IMR-90 (cell line): Measurements from ENCODE around the gene CDKL1. TPM values are rescaled to one million over a fixed set of nuclear protein-coding genes. Genes with fewer than 3 reads are reported as not detected.
A peak's percentile ranks its signal among the peaks of the same experiment; 100 is the strongest.

ENCODE experiments used
- ATAC-seq: fragments of 200-7000 bp; cut with Tn5 transposase; 2 replicates; pipeline ENCODE4 v1.9.1; 2020; ENCODE audit warnings: low read depth, mild to moderate bottlenecking, moderate library complexity
- BruUV-seq: library from RNA; stranded (reverse); fragments of 400-500 nt; replicated peaks from 2 replicates; lab custom pipeline; 2021; lab: Mats Ljungman, UMichigan
- CTCF ChIA-PET: fragments of 300-600 bp; formaldehyde crosslinking; extraction: SDS; loops from one replicate; lab custom pipeline; 2021; ENCODE audit warnings: antibody characterized with exemption; lab: Yijun Ruan, JAX
- POLR2A ChIA-PET: fragments of 300-600 bp; sonication (Branson Sonifier 250); formaldehyde crosslinking; loops from one replicate; lab custom pipeline; 2022; ENCODE audit warnings: antibody characterized with exemption; ENCODE audit not compliant: unreplicated experiment; lab: Charles Lee
- DNase-seq: peaks from one replicate; pipeline ENCODE4 v3.0.0; 2013
- H2AFZ ChIP-seq: replicated peaks from 2 replicates; pipeline ENCODE3; 2013; ENCODE audit warnings: low read length, mild to moderate bottlenecking; ENCODE audit not compliant: poor library complexity
- H2AK5ac ChIP-seq: 2 replicates; pipeline ENCODE4 v1.6.1; 2013; ENCODE audit warnings: low read depth, low read length, inconsistent platforms
- H2AK9ac ChIP-seq: replicated peaks from 2 replicates; pipeline ENCODE3; 2013; ENCODE audit warnings: mild to moderate bottlenecking, low read depth, low read length, moderate library complexity; ENCODE audit not compliant: poor library complexity
- H2BK120ac ChIP-seq: 2 replicates; pipeline ENCODE4 v1.6.1; 2013; ENCODE audit warnings: low read depth, low read length, inconsistent platforms
- H2BK15ac ChIP-seq: 3 replicates; pipeline ENCODE4 v1.6.1; 2013; ENCODE audit warnings: low read depth, low read length, inconsistent platforms
- H2BK20ac ChIP-seq: 2 replicates; pipeline ENCODE4 v1.6.1; 2013; ENCODE audit warnings: low read depth, mild to moderate bottlenecking, inconsistent platforms, low read length, moderate library complexity
- H2BK5ac ChIP-seq: 2 replicates; pipeline ENCODE4 v1.6.1; 2013; ENCODE audit warnings: mild to moderate bottlenecking, low read depth, low read length, inconsistent platforms; ENCODE audit not compliant: poor library complexity, severe bottlenecking
- H3K14ac ChIP-seq: replicated peaks from 2 replicates; pipeline ENCODE4 v1.6.1; 2013; ENCODE audit warnings: low read depth, low read length, inconsistent platforms
- H3K18ac ChIP-seq: 2 replicates; pipeline ENCODE4 v1.6.1; 2013; ENCODE audit warnings: low read depth, low read length, control low read depth
- H3K23ac ChIP-seq: 2 replicates; pipeline ENCODE4 v1.6.1; 2013; ENCODE audit warnings: low read depth, low read length, inconsistent platforms
- H3K27ac ChIP-seq: 2 replicates; pipeline ENCODE4 v1.5.1; 2013; ENCODE audit warnings: mild to moderate bottlenecking, control low read depth, low read length; ENCODE audit not compliant: insufficient read depth
- H3K27me3 ChIP-seq: 2 replicates; pipeline ENCODE4 v1.6.1; 2013; ENCODE audit warnings: low read length; ENCODE audit not compliant: control insufficient read depth, insufficient read depth
- H3K36me3 ChIP-seq: 2 replicates; pipeline ENCODE4 v1.6.1; 2013; ENCODE audit warnings: low read length, mixed read lengths; ENCODE audit not compliant: control insufficient read depth, insufficient read depth
- H3K4ac ChIP-seq: 2 replicates; pipeline ENCODE4 v1.6.1; 2013; ENCODE audit warnings: low read depth, low read length, inconsistent platforms
- H3K4me1 ChIP-seq: 2 replicates; pipeline ENCODE4 v1.6.1; 2013; ENCODE audit warnings: low read length, mixed read lengths; ENCODE audit not compliant: control insufficient read depth, insufficient read depth
- H3K4me2 ChIP-seq: 2 replicates; pipeline ENCODE4 v1.6.1; 2013; ENCODE audit warnings: low read depth, mild to moderate bottlenecking, control low read depth, low read length, moderate library complexity
- H3K4me3 ChIP-seq: 2 replicates; pipeline ENCODE4 v1.5.1; 2013; ENCODE audit warnings: low read depth, mild to moderate bottlenecking, control low read depth, low read length, moderate library complexity; ENCODE audit not compliant: insufficient read depth
- H3K56ac ChIP-seq: 2 replicates; pipeline ENCODE4 v1.6.1; 2013; ENCODE audit warnings: low read length, inconsistent platforms; ENCODE audit not compliant: insufficient read depth; ENCODE audit errors: extremely low read depth
- H3K79me1 ChIP-seq, 2 experiments: 2 replicates each; pipeline ENCODE4 v1.6.1; 2013; ENCODE audit warnings: low read length in 2 of 2, inconsistent platforms in 1 of 2, low read depth in 1 of 2
- H3K9ac ChIP-seq: 2 replicates; pipeline ENCODE4 v1.6.1; 2013; ENCODE audit warnings: low read depth, low read length, control low read depth
- H3K9me1 ChIP-seq: 2 replicates; pipeline ENCODE4 v1.6.1; 2013; ENCODE audit warnings: low read length, inconsistent platforms; ENCODE audit not compliant: insufficient read depth
- H3K9me3 ChIP-seq: 2 replicates; pipeline ENCODE4 v1.6.1; 2013; ENCODE audit warnings: low read length; ENCODE audit not compliant: control insufficient read depth, insufficient read depth
- H4K20me1 ChIP-seq: 2 replicates; pipeline ENCODE4 v1.6.1; 2013; ENCODE audit warnings: low read length, inconsistent platforms; ENCODE audit not compliant: insufficient read depth
- H4K5ac ChIP-seq: 2 replicates; pipeline ENCODE4 v1.6.1; 2013; ENCODE audit warnings: mild to moderate bottlenecking, low read depth, low read length, control low read depth
- H4K8ac ChIP-seq, 2 experiments: 2 replicates each; pipeline ENCODE4 v1.6.1; 2013; ENCODE audit warnings: low read depth in 2 of 2, low read length in 2 of 2, control low read depth in 1 of 2, inconsistent platforms in 1 of 2
- H4K91ac ChIP-seq: 2 replicates; pipeline ENCODE4 v1.6.1; 2013; ENCODE audit warnings: low read depth, low read length, inconsistent platforms; ENCODE audit not compliant: insufficient read depth
- BHLHE40 ChIP-seq: fragments of 150-350 bp; IDR thresholded peaks from 2 replicates; pipeline ENCODE4 v1.6.1; 2016; ENCODE audit warnings: mild to moderate bottlenecking, low read depth, low read length
- CEBPB ChIP-seq: IDR thresholded peaks from 2 replicates; pipeline ENCODE4 v1.6.1; 2012; ENCODE audit warnings: low read depth, low read length, improper control_type of control experiment
- CHD1 ChIP-seq: IDR thresholded peaks from 2 replicates; pipeline ENCODE4 v1.6.1; 2012; ENCODE audit warnings: low read depth, low read length, improper control_type of control experiment
- FOS ChIP-seq: fragments of 150-350 bp; IDR thresholded peaks from 2 replicates; pipeline ENCODE4 v1.6.1; 2016; ENCODE audit warnings: low read depth, low read length
- MAFK ChIP-seq: IDR thresholded peaks from 2 replicates; pipeline ENCODE4 v1.6.1; 2012; ENCODE audit warnings: low read depth, low read length, improper control_type of control experiment
- MAZ ChIP-seq: IDR thresholded peaks from 2 replicates; pipeline ENCODE4 v1.6.1; 2012; ENCODE audit warnings: low read depth, mild to moderate bottlenecking, low read length, improper control_type of control experiment, moderate library complexity, borderline replicate concordance
- MXI1 ChIP-seq: IDR thresholded peaks from 2 replicates; pipeline ENCODE4 v1.6.1; 2012; ENCODE audit warnings: low read depth, mild to moderate bottlenecking, low read length, moderate library complexity, borderline replicate concordance
- RCOR1 ChIP-seq: IDR thresholded peaks from 2 replicates; pipeline ENCODE4 v1.6.1; 2012; ENCODE audit warnings: mild to moderate bottlenecking, low read length, improper control_type of control experiment; ENCODE audit not compliant: insufficient replicate concordance
- WGBS, 2 experiments: methylation state at CpG; one replicate each; pipeline versions ENCODE4 v1.1.5 to v1.1.7; 2013; ENCODE audit warnings: missing lambda C conversion rate in 2 of 2; ENCODE audit not compliant: insufficient read length in 1 of 2; ENCODE audit errors: extremely low coverage in 2 of 2; 5-methylcytosine and 5-hydroxymethylcytosine counted together
- dilution Hi-C: fragments of 300-500 bp; cut with HindIII; formaldehyde crosslinking; loops from one replicate; pipeline ENCODE4 v1.14.3; 2018; ENCODE audit warnings: low sequenced_read_pairs; ENCODE audit not compliant: unreplicated experiment
- in situ Hi-C: fragments of 300-500 bp; cut with MboI; formaldehyde crosslinking; loops from 3 replicates; pipeline ENCODE4 v1.14.3; 2019; ENCODE audit warnings: low sequenced_read_pairs, inconsistent platforms, mixed read lengths
- intact Hi-C: fragments of 100-400 bp; cut with micrococcal nuclease; formaldehyde crosslinking; loops from 2 replicates; pipeline ENCODE4 v1.10.0; 2022
- polyA plus RNA-seq, 3 experiments: library from polyadenylated mRNA; depleted of rRNA; stranded (reverse); fragments of >200 nt; gene quantifications; 2 replicates each; pipeline ENCODE4 v1.2.3, GENCODE V29; 2012; ENCODE audit warnings: low replicate concordance in 1 of 3
- total RNA-seq: library from RNA; depleted of rRNA; stranded (reverse); fragments of >200 nt; gene quantifications from 2 replicates; pipeline ENCODE4 v1.2.3, GENCODE V29; 2012
- TF ChIP-seq, protein P1 (sequence below): fragments of 150-350 bp; IDR thresholded peaks from 2 replicates; pipeline ENCODE4 v1.6.1; 2016; ENCODE audit warnings: low read depth, mild to moderate bottlenecking, low read length, moderate library complexity, borderline replicate concordance

CDKL1 gene
- total and polyA plus RNA-seq, 2 of the 4 experiments (the other 2 are of a cell fraction), result 1.9 to 3.8 TPM

DNA sequence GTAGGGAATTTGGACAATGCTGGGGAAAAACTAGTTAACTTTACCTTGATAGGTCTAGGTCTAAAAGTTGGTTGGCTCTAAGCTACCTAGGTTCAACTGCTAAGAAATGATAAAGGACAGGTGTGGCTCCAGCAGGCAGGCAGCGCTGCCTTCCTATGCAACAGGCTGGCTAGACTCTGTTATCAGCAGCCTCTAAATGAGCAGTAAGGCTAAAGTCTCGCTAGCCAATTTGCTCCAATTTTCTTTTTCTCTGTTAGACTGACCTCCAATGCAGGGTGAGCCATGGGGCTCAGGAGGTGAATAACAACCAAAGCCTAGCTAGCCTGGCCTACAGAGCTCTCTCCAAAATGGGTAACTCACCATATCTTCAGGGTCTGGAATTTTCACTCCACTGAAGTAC, 58.1 kb downstream of the CDKL1 start:
- no peak overlapping the region for H2BK5ac ChIP-seq
- intact Hi-C loops, result no loop called here

More for the DNA sequence above, 58.1 kb downstream of the CDKL1 start:
- 0 out of 2 replicates have a peak overlapping the region, but pooled peaks have one; percentile 6 for H3K23ac ChIP-seq
- no peaks in the 10 kb centered on the region for H4K20me1 ChIP-seq
- no peak overlapping the region for H3K27ac ChIP-seq
- BruUV-seq, result no TSS peak
- H3K18ac ChIP-seq, result no peak overlapping the region
- H3K27me3 ChIP-seq, result no peaks in the 10 kb centered on the region
- peaks cover 10% of the 10 kb centered on the region for H3K9me1 ChIP-seq
- no peak overlapping the region for H3K4ac ChIP-seq
- no peak overlapping the region for H3K4me2 ChIP-seq
- in situ Hi-C loops (no loop called here), dilution Hi-C loops (no loop called here)
- no peak overlapping the region for H4K91ac ChIP-seq
- H3K4me3 ChIP-seq, result no peak overlapping the region
- H4K8ac ChIP-seq, result no peak overlapping the region
- no peak for DNase-seq
- WGBS, 2 experiments, result 94% methylated on average over 2 of the region's 2 CpGs; no CpG with 5 or more reads in 1 of the 2 experiments
- H2AK9ac ChIP-seq, result no peak overlapping the region
- H3K79me1 ChIP-seq, result peaks cover 0 to 7% of the 10 kb centered on the region in 2 experiments; a peak in 2 of 4 replicates
- no peak overlapping the region for H3K9ac ChIP-seq
- ChIA-PET POLR2A (no interaction called here), CTCF (no interaction called here)
- no peaks in the 10 kb centered on the region for H3K36me3 ChIP-seq
- ATAC-seq, result no peak
- no peak overlapping the region for H2AFZ ChIP-seq
- no peak overlapping the region for H2AK5ac ChIP-seq
- no peak overlapping the region for H3K14ac ChIP-seq
- no peaks in the 10 kb centered on the region for H3K9me3 ChIP-seq
- H2BK20ac ChIP-seq, result no peak overlapping the region
- TF ChIP-seq BHLHE40, result no peak
- TF ChIP-seq, protein P1, sequence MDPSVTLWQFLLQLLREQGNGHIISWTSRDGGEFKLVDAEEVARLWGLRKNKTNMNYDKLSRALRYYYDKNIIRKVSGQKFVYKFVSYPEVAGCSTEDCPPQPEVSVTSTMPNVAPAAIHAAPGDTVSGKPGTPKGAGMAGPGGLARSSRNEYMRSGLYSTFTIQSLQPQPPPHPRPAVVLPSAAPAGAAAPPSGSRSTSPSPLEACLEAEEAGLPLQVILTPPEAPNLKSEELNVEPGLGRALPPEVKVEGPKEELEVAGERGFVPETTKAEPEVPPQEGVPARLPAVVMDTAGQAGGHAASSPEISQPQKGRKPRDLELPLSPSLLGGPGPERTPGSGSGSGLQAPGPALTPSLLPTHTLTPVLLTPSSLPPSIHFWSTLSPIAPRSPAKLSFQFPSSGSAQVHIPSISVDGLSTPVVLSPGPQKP, result no peak
- no peak for TF ChIP-seq RCOR1
- TF ChIP-seq CEBPB, result no peak
- TF ChIP-seq MXI1, result no peak
- no peak for TF ChIP-seq MAZ
- no peak for TF ChIP-seq CHD1
- TF ChIP-seq FOS, result no peak
- no peak for TF ChIP-seq MAFK
- no peak overlapping the region for H2BK120ac ChIP-seq
- no peak overlapping the region for H2BK15ac ChIP-seq
- peaks cover 14% of the 10 kb centered on the region for H3K4me1 ChIP-seq
- no peak overlapping the region for H3K56ac ChIP-seq
- H4K5ac ChIP-seq, result no peak overlapping the region
